ENCODE data around the gene OOSP1.
"Not testable (repeated sequence)": the region's sequence is repeated elsewhere in the genome, so short reads cannot be mapped to it uniquely, and the experiment has no call there.

OOSP1 gene

GRCh38 chr11:59938132-59938531 lies at the start of gene OOSP1:
OOSP1 (plus strand) TSS chr11:59938432; CDS start chr11:59938455, 23 bp downstream.
- no peak for DNase-seq

GRCh38 chr11:59891781-59892181 lies 46.5 kb upstream of the OOSP1 start:
- no peak for DNase-seq

GRCh38 chr11:59894616-59895015 lies 43.6 kb upstream of the OOSP1 start:
- no peak for DNase-seq

GRCh38 chr11:59898046-59898445 lies 40.2 kb upstream of the OOSP1 start:
- no peak for DNase-seq

- no peak for DNase-seq
Measured at GRCh38 chr11:59898650-59899049, 39.6 kb upstream of the OOSP1 start.

- DNase-seq: no peak
Measured at GRCh38 chr11:59899532-59899931, 38.7 kb upstream of the OOSP1 start.

- no peak for DNase-seq
Measured at GRCh38 chr11:59900366-59901126, 37.7 kb upstream of the OOSP1 start.

- DNase-seq: no peak
Measured at GRCh38 chr11:59901306-59901705, 36.9 kb upstream of the OOSP1 start.

- not testable (repeated sequence) for DNase-seq
Measured at GRCh38 chr11:59903569-59903968, 34.7 kb upstream of the OOSP1 start.

- DNase-seq: no peak
Measured at GRCh38 chr11:59918480-59918879, 19.8 kb upstream of the OOSP1 start.

GRCh38 chr11:59918987-59919589 lies 19.1 kb upstream of the OOSP1 start:
- DNase-seq: no peak

GRCh38 chr11:59923813-59924212 lies 14.4 kb upstream of the OOSP1 start:
- no peak for DNase-seq

GRCh38 chr11:59931688-59932087 lies 6.5 kb upstream of the OOSP1 start:
- no peak for DNase-seq

- no peak for DNase-seq
Measured at GRCh38 chr11:59938718-59939117, 486 bp downstream of the OOSP1 start.

- DNase-seq: no peak
Measured at GRCh38 chr11:59939482-59939881, 1.2 kb downstream of the OOSP1 start.

GRCh38 chr11:59941091-59941490 lies 2.9 kb downstream of the OOSP1 start:
- DNase-seq: no peak

- DNase-seq: no peak
Measured at GRCh38 chr11:59943997-59944714, 5.9 kb downstream of the OOSP1 start.

- DNase-seq: peak; percentile 77
Measured at GRCh38 chr11:59944720-59945119, 6.5 kb downstream of the OOSP1 start.

- no peak for DNase-seq
Measured at GRCh38 chr11:59953463-59954218, 15.4 kb downstream of the OOSP1 start.

- DNase-seq: no peak
Measured at GRCh38 chr11:59954219-59954847, 16.1 kb downstream of the OOSP1 start.

- peak; percentile 9 for DNase-seq
Measured at GRCh38 chr11:59957094-59957493, 18.9 kb downstream of the OOSP1 start.

GRCh38 chr11:59960502-59961381 lies 22.5 kb downstream of the OOSP1 start:
- DNase-seq: no peak

Data from NCI-H446 treated with DMSO at 0.1 percent for 48 hours (cell line).